ENCODE results near the gene MYO1A.
A peak's percentile ranks its signal among the peaks of the same experiment; 100 is the strongest.

- no peak for TF ChIP-seq POLR2A (IDR thresholded peaks at IDR 0.05)
- TF ChIP-seq CTCF (IDR thresholded peaks at IDR 0.05): peak; percentile 94 to 98 (median 96)
These were observed 62.3 kb downstream of the MYO1A start for GRCh38 chr12:56987551-56988053.
